ENCODE measurements around the gene CCDC71L.
"Not testable (repeated sequence)": the region's sequence is repeated elsewhere in the genome, so short reads cannot be mapped to it uniquely, and the experiment has no call there.

Gene CCDC71L

DNA sequence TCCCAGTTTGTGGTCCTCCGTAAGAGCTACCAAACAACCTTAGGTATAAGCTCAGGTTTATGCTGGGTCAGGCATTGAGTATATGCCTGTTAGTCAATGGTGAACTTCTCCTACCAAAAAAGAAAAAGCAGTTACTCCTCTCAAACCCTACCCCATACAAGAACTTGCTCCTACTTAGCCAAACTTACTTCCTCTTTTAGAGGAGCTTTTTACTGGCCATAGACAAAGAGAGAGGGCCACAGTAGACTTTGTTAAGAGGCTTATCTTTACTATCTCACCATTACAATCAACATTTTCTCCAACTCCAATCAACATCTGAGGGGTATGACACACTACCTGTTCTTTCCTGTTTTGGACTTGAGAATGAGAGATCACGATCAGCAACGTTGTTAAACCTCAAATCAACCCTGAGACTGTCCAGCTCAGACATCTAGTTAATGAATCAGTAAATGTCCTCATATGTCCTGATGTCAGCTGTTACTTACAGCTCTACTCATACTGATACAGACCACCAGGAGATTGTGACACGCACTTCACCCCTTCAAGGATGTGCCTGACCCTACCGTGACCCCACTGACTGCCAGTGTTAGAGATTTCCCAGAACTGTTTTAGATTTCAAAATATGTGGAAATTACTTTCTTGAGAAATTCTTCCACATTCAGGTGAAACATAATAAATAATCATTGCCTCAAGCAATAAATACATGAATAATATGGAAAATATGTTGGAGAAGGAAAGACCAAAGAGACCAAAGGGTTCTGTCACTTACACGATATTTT lies 18.4 kb upstream of the CCDC71L start:
- Histone ChIP-seq H3K4me2 (ENCODE audit: low read length) (no peak overlapping the region), H3K79me1 (ENCODE audit: low read length) (peaks cover 4% of the 10 kb centered on the region), H2BK5ac (ENCODE audit: low read depth, low read length, poor library complexity) (no peak overlapping the region), H3K4me1 (ENCODE audit: control insufficient read depth in 1 of 2, insufficient read depth in 2 of 2, low read length in 2 of 2) (peaks cover 4% of the 10 kb centered on the region in 2 experiments), H2BK120ac (ENCODE audit: insufficient read depth, low read length, poor library complexity) (no peak overlapping the region), H4K8ac (ENCODE audit: low read depth, low read length) (no peak overlapping the region), H2BK12ac (ENCODE audit: low read length) (no peak overlapping the region), H3K9ac (ENCODE audit: low read length) (no peak overlapping the region), H4K91ac (ENCODE audit: low read depth, low read length) (no peak overlapping the region), H4K12ac (ENCODE audit: low read depth, low read length) (no peak overlapping the region), H3K27ac (ENCODE audit: low read depth, low read length) (no peak overlapping the region), H3K9me3 (ENCODE audit: insufficient read depth, low read depth, low read length) (no peaks in the 10 kb centered on the region), H2AFZ (ENCODE audit: insufficient read depth, low read length, poor library complexity) (no peak overlapping the region), H3K27me3 (ENCODE audit: insufficient read depth, low read length) (no peaks in the 10 kb centered on the region), H2AK5ac (ENCODE audit: low read length) (no peak overlapping the region), H3K14ac (ENCODE audit: low read length) (no peak overlapping the region), H3K79me2 (ENCODE audit: control insufficient read depth, insufficient read depth, low read length, poor library complexity) (no peaks in the 10 kb centered on the region), H3K23ac (ENCODE audit: low read length) (no peak overlapping the region), H3K4me3 (ENCODE audit: low read depth, low read length) (no peak overlapping the region), H3K18ac (ENCODE audit: low read length) (no peak overlapping the region), H3K36me3 (ENCODE audit: control insufficient read depth in 1 of 2, insufficient read depth in 2 of 2, low read length in 2 of 2) (no peaks in the 10 kb centered on the region), H3K4ac (ENCODE audit: low read depth, low read length) (no peak overlapping the region)
- WGBS (ENCODE audit: extremely low coverage, insufficient coverage, insufficient read length): no CpG with 5 or more reads among the region's 6 CpGs
- DNase-seq: peak; percentile 74 to 75

DNA sequence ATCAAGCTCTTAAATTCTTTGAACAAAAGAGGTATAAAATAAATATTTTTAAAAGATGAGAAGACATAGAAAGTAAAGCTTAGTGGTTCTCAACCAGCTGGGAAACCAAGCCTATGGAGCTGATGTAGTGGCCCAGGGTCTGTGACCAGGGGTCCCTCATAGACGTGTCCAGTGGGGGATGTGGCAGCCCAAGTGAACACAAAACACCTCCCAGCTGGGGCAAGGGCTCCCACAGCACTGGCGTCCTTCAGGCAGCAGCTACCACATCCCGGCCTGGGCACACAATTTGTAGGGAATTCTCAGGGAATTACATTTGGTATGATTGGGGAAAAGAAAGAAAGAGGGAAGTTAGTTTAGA lies 17.8 kb upstream of the CCDC71L start:
- H2BK120ac ChIP-seq (ENCODE audit: insufficient read depth, low read length, poor library complexity): no peak overlapping the region
- no peak overlapping the region for H3K23ac ChIP-seq (ENCODE audit: low read length)
- H2BK12ac ChIP-seq (ENCODE audit: low read length): no peak overlapping the region
- H2BK5ac ChIP-seq (ENCODE audit: low read depth, low read length, poor library complexity): no peak overlapping the region
- H3K36me3 ChIP-seq (ENCODE audit: control insufficient read depth in 1 of 2, insufficient read depth in 2 of 2, low read length in 2 of 2): no peaks in the 10 kb centered on the region
- no peaks in the 10 kb centered on the region for H3K27me3 ChIP-seq (ENCODE audit: insufficient read depth, low read length)
- H3K9me3 ChIP-seq (ENCODE audit: insufficient read depth, low read depth, low read length): no peaks in the 10 kb centered on the region
- no peaks in the 10 kb centered on the region for H3K79me2 ChIP-seq (ENCODE audit: control insufficient read depth, insufficient read depth, low read length, poor library complexity)
- no peak overlapping the region for H3K4me3 ChIP-seq (ENCODE audit: low read depth, low read length)
- H3K4ac ChIP-seq (ENCODE audit: low read depth, low read length): no peak overlapping the region
- H4K12ac ChIP-seq (ENCODE audit: low read depth, low read length): no peak overlapping the region
- H3K18ac ChIP-seq (ENCODE audit: low read length): no peak overlapping the region
- no CpG with 5 or more reads among the region's 3 CpGs for WGBS (ENCODE audit: extremely low coverage, insufficient coverage, insufficient read length)
- no peak overlapping the region for H3K27ac ChIP-seq (ENCODE audit: low read depth, low read length)
- no peak overlapping the region for H3K4me2 ChIP-seq (ENCODE audit: low read length)
- H4K8ac ChIP-seq (ENCODE audit: low read depth, low read length): no peak overlapping the region
- H3K14ac ChIP-seq (ENCODE audit: low read length): no peak overlapping the region
- H3K9ac ChIP-seq (ENCODE audit: low read length): no peak overlapping the region
- no peak overlapping the region for H2AK5ac ChIP-seq (ENCODE audit: low read length)
- DNase-seq: no peak
- no peak overlapping the region for H2AFZ ChIP-seq (ENCODE audit: insufficient read depth, low read length, poor library complexity)
- no peak overlapping the region for H4K91ac ChIP-seq (ENCODE audit: low read depth, low read length)
- H3K79me1 ChIP-seq (ENCODE audit: low read length): peaks cover 4% of the 10 kb centered on the region
- peaks cover 4% of the 10 kb centered on the region in 2 experiments for H3K4me1 ChIP-seq (ENCODE audit: control insufficient read depth in 1 of 2, insufficient read depth in 2 of 2, low read length in 2 of 2)

DNA sequence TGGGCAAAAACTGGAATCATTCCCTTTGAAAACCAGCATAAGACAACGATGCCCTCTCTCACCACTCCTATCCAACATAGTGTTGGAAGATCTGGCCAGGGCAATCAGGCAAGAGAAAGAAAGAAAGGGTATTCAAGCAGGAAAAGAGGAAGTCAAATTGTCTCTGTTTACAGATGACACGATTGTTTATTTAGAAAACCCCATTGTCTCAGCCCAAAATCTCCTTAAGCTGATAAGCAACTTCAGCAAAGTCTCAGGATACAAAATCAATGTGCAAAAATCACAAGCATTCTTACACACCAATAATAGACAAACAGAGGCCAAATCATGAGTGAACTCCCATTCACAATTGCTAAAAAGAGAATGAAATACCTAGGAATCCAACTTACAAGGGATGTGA lies 15.5 kb upstream of the CCDC71L start:
- H3K4me3 ChIP-seq (ENCODE audit: low read depth, low read length); DNase-seq; H2BK5ac ChIP-seq (ENCODE audit: low read depth, low read length, poor library complexity): not testable (repeated sequence)

DNA sequence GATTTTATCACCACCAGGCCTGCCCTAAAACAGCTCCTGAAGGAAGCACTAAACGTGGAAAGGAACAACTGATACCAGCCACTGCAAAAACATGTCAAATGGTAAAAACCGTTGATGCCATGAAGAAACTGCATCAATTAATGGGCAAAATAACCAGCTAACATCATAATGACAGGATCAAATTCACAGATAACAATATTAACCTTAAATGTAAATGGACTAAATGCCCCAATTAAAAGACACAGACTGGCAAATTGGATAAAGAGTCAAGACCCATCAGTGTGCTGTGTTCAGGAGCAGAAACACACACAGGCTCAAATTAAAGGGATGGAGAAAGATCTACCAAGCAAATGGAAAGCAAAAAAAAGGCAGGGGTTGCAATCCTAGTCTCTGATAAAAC lies 12.7 kb upstream of the CCDC71L start:
- H3K36me3 ChIP-seq (ENCODE audit: control insufficient read depth in 1 of 2, insufficient read depth in 2 of 2, low read length in 2 of 2); H3K79me2 ChIP-seq (ENCODE audit: control insufficient read depth, insufficient read depth, low read length, poor library complexity); H2BK120ac ChIP-seq (ENCODE audit: insufficient read depth, low read length, poor library complexity); H2AFZ ChIP-seq (ENCODE audit: insufficient read depth, low read length, poor library complexity); H4K12ac ChIP-seq (ENCODE audit: low read depth, low read length); H3K27me3 ChIP-seq (ENCODE audit: insufficient read depth, low read length); H4K8ac ChIP-seq (ENCODE audit: low read depth, low read length); H3K27ac ChIP-seq (ENCODE audit: low read depth, low read length); H2BK12ac ChIP-seq (ENCODE audit: low read length); DNase-seq; H3K4me2 ChIP-seq (ENCODE audit: low read length); H3K14ac ChIP-seq (ENCODE audit: low read length); H4K91ac ChIP-seq (ENCODE audit: low read depth, low read length); H3K4ac ChIP-seq (ENCODE audit: low read depth, low read length); H2BK5ac ChIP-seq (ENCODE audit: low read depth, low read length, poor library complexity); H3K23ac ChIP-seq (ENCODE audit: low read length); H3K18ac ChIP-seq (ENCODE audit: low read length); H3K9me3 ChIP-seq (ENCODE audit: insufficient read depth, low read depth, low read length); H3K9ac ChIP-seq (ENCODE audit: low read length); H2AK5ac ChIP-seq (ENCODE audit: low read length); H3K79me1 ChIP-seq (ENCODE audit: low read length); H3K4me3 ChIP-seq (ENCODE audit: low read depth, low read length); H3K4me1 ChIP-seq (ENCODE audit: control insufficient read depth in 1 of 2, insufficient read depth in 2 of 2, low read length in 2 of 2): not testable (repeated sequence)
- no CpG with 5 or more reads among the region's 2 CpGs for WGBS (ENCODE audit: extremely low coverage, insufficient coverage, insufficient read length)

More for the DNA sequence above, 15.5 kb upstream of the CCDC71L start:
- H3K79me2 ChIP-seq (ENCODE audit: control insufficient read depth, insufficient read depth, low read length, poor library complexity); H3K4me1 ChIP-seq (ENCODE audit: control insufficient read depth in 1 of 2, insufficient read depth in 2 of 2, low read length in 2 of 2); H3K4me2 ChIP-seq (ENCODE audit: low read length); H2AFZ ChIP-seq (ENCODE audit: insufficient read depth, low read length, poor library complexity); H3K36me3 ChIP-seq (ENCODE audit: control insufficient read depth in 1 of 2, insufficient read depth in 2 of 2, low read length in 2 of 2); H2AK5ac ChIP-seq (ENCODE audit: low read length); H3K9ac ChIP-seq (ENCODE audit: low read length); H3K9me3 ChIP-seq (ENCODE audit: insufficient read depth, low read depth, low read length); H3K79me1 ChIP-seq (ENCODE audit: low read length); H3K27me3 ChIP-seq (ENCODE audit: insufficient read depth, low read length); H2BK120ac ChIP-seq (ENCODE audit: insufficient read depth, low read length, poor library complexity); H2BK12ac ChIP-seq (ENCODE audit: low read length); H3K4ac ChIP-seq (ENCODE audit: low read depth, low read length); H3K14ac ChIP-seq (ENCODE audit: low read length); H3K18ac ChIP-seq (ENCODE audit: low read length); H4K12ac ChIP-seq (ENCODE audit: low read depth, low read length); H3K27ac ChIP-seq (ENCODE audit: low read depth, low read length); H4K91ac ChIP-seq (ENCODE audit: low read depth, low read length); H4K8ac ChIP-seq (ENCODE audit: low read depth, low read length); H3K23ac ChIP-seq (ENCODE audit: low read length): not testable (repeated sequence)
- WGBS (ENCODE audit: extremely low coverage, insufficient coverage, insufficient read length): no CpG with 5 or more reads among the region's 2 CpGs
